Stimulated activated CD8-positive, alpha-beta memory T cell treated with anti-CD3 and anti-CD28 coated beads, Interleukin-4, amount 100 ng/mL, for 1 hour (primary cell): ENCODE measurements around the gene TK1.
"Not testable (repeated sequence)": the region's sequence is repeated elsewhere in the genome, so short reads cannot be mapped to it uniquely, and the experiment has no call there.

Source experiments
- DNase-seq, 2 donors: peaks; one replicate each; pipeline ENCODE4 v3.0.0-alpha.2; 2020; ENCODE audit warnings: low read depth in 2 of 2, low spot score in 1 of 2

Gene TK1

GRCh38 chr17:78186692-78187595 is at the start of gene TK1, which contains the start of gene AFMID:
TK1 (minus strand) TSS chr17:78187052; CDS start chr17:78186994, 58 bp downstream.
AFMID (plus strand) TSS chr17:78187362; CDS start chr17:78187371, 9 bp downstream.
- DNase-seq: peak; percentile 26 to 51

GRCh38 chr17:78235885-78236284 is 49.0 kb upstream of the TK1 start:
- DNase-seq: no peak

- not testable (repeated sequence) for DNase-seq
These were observed 48.2 kb upstream of the TK1 start for GRCh38 chr17:78235022-78235421.

- no peak for DNase-seq
These were observed 47.5 kb upstream of the TK1 start for GRCh38 chr17:78234261-78234865.

- no peak for DNase-seq
These were observed 46.8 kb upstream of the TK1 start for GRCh38 chr17:78233678-78234077.

- DNase-seq: no peak
These were observed 46.0 kb upstream of the TK1 start for GRCh38 chr17:78232859-78233173.

- no peak for DNase-seq
These were observed 45.4 kb upstream of the TK1 start for GRCh38 chr17:78231991-78232858.

GRCh38 chr17:78230996-78231935 is 44.4 kb upstream of the TK1 start, which contains the start of gene TMEM235:
TMEM235 (plus strand) TSS chr17:78231631; CDS start chr17:78232024, 393 bp downstream.
- no peak for DNase-seq

- no peak for DNase-seq
These were observed 43.6 kb upstream of the TK1 start for GRCh38 chr17:78230252-78230962.

GRCh38 chr17:78228176-78228575 is 41.3 kb upstream of the TK1 start:
- DNase-seq: no peak

- DNase-seq: no peak
These were observed 40.6 kb upstream of the TK1 start for GRCh38 chr17:78227455-78227916.

- no peak for DNase-seq
These were observed 40.1 kb upstream of the TK1 start for GRCh38 chr17:78226759-78227454.

GRCh38 chr17:78226055-78226758 is 39.4 kb upstream of the TK1 start:
- DNase-seq: no peak

GRCh38 chr17:78225088-78225865 is 38.4 kb upstream of the TK1 start:
- no peak for DNase-seq

- DNase-seq: no peak
These were observed 37.6 kb upstream of the TK1 start for GRCh38 chr17:78224231-78225087.

- DNase-seq: no peak
These were observed 36.9 kb upstream of the TK1 start for GRCh38 chr17:78223765-78224164.

- DNase-seq: no peak
These were observed 36.2 kb upstream of the TK1 start for GRCh38 chr17:78223061-78223460.
